Iris pigment epithelial cell (primary cell): ENCODE data around the gene MIPOL1.
"Not testable (repeated sequence)": the region's sequence is repeated elsewhere in the genome, so short reads cannot be mapped to it uniquely, and the experiment has no call there.

Source experiments
- DNase-seq: peaks from one replicate; pipeline ENCODE4 v3.0.0-alpha.2; 2011; ENCODE audit warnings: low read depth

Gene MIPOL1

GRCh38 chr14:37285220-37285619, 87.5 kb downstream of the MIPOL1 start:
- no peak for DNase-seq

DNA sequence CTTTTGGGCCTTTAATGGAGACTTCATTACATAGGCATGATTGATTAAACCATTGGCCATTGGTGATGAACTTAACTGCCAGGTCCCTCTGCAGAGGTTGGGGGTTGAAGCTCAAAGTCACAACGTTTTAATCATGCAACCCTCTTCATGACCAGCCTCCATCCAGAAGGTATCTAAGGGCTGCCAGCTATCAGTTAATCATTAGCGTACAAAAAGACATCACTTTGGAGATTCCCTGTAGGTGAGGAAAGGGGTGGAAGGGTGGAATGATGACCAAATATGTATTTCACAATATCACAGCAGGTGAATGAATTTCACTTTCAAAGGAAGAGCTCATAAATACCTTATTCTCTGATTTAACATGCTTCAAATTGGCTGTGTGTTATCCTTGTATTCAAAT, 92.0 kb downstream of the MIPOL1 start:
- DNase-seq, result no peak

DNA sequence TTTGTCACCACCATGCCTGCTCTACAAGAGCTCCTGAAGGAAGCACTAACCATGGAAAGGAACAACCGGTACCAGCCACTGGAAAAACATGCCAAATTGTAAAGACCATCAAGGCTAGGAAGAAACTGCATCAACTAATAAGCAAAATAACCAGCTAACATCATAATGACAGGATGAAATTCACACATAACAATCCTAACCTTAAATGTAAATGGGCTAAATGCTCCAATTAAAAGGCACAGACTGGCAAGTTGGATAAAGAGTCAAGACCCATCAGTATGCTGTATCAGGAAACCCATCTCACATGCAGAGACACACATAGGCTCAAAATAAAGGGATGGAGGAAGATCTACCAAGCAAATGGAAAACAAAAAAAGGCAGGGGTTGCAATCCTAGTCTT, 97.5 kb downstream of the MIPOL1 start:
- not testable (repeated sequence) for DNase-seq

- no peak for DNase-seq
These were observed 113.5 kb downstream of the MIPOL1 start for GRCh38 chr14:37311252-37311651.

DNA sequence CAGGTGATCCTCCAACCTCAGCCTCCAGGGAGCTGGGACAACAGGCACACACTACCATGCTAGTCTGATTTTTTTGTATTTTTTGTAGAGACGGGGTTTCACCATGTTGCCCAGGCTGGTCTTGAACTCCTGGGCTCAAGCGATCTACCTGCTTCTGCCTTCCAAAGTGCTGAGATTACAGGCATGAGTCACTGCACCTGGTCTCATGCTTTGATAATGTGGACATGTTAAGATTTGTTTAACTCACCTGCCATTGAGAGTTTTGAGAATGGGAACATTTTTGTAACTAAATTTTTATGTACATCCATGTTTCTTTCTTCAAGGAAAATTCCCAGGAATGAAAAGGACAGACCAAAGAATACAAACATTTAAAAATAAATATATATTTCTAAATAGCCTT, 121.2 kb downstream of the MIPOL1 start:
- no peak for DNase-seq

DNA sequence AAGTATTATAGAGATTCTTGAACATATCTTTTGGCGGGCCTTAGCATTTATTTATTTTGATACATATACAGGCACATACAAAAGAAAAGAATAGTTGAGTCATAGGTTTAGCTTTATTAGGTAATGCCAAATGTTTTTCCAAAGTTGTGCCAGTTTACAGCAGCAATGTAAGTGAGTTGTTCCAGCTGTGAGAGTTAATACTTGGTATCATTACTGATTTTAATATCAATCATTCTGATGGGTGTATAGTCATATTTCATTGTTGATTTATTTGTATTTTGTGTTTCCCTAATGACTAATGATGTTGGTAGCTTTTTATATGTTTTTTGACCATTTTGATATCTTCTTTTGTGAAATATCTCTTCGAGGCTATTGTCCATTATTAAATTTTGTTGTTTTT, 122.4 kb downstream of the MIPOL1 start:
- DNase-seq, result no peak

DNA sequence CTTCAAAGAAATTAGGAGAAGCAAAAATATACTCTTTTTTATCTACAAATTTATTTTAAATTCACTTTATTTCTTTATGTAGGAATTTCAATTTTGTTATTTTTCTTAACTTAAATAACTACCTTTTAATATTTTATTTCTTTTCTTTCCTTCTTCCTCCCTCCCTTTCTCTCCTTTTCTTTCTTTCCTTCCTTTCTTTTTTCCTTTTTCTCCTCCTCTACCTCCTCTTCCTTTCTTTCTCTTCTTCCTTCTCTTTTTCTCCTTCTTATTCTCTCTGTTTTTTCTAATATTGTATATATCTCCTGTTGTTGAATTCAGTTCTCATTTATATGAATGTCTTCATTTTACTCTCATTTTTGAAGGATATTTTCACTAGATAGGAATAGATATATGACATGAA, 127.6 kb downstream of the MIPOL1 start:
- DNase-seq, result no peak

DNA sequence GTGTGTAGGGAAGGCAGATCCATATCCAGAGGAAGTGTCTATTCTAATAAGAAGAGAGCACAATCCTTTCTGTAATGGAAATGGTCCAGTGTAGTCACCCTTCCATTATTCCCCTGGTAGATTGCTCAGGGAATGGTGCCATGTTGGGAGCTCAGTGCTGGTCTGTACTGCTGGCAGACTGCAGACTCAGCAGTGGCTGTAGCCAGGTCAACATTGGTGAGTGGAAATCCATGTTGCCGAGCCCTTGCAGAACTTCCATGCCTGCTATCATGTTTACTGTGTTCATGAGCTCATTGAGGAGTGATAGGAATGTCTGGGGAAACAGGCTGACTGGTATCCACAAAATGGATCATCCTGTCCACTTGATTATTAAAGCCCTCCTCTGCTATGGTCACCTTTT, 128.7 kb downstream of the MIPOL1 start:
- no peak for DNase-seq

DNA sequence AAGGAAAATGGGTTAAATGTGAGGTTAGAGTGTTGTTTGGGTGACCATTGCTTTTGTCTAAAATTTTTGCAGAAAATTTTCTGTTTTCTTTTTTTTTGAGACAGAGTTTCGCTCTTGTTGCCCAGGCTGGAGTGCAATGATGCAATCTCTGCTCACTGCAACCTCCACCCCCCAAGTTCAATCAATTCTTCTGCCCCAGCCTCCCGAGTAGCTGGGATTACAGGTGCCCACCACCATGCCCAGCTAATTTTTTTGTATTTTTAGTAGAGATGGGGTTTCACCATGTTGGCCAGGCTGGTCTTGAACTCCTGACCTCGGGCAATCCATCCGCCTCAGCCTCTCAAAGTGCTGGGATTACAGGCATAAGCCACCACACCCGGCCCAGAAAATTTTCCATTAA, 130.2 kb downstream of the MIPOL1 start:
- DNase-seq, result not testable (repeated sequence)

DNA sequence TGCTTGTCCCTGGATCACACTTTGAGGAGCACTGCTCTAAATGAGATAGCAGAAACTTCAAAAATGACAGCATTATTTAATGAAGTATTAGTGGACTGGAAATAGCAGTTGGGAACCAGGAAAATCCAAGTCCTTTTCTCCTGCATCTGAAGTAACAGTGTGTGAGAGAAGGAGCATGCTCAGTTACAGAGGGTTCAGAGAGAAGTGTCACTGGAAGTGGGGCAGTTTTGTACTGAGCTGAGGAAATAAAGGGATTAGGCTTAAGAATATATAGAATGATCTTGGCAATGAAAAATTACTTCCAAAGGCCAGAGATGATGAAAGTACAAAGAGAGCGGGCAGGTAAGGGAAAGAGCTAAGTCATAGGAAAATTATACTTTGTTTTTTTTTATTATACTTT, 130.9 kb downstream of the MIPOL1 start:
- no peak for DNase-seq

DNA sequence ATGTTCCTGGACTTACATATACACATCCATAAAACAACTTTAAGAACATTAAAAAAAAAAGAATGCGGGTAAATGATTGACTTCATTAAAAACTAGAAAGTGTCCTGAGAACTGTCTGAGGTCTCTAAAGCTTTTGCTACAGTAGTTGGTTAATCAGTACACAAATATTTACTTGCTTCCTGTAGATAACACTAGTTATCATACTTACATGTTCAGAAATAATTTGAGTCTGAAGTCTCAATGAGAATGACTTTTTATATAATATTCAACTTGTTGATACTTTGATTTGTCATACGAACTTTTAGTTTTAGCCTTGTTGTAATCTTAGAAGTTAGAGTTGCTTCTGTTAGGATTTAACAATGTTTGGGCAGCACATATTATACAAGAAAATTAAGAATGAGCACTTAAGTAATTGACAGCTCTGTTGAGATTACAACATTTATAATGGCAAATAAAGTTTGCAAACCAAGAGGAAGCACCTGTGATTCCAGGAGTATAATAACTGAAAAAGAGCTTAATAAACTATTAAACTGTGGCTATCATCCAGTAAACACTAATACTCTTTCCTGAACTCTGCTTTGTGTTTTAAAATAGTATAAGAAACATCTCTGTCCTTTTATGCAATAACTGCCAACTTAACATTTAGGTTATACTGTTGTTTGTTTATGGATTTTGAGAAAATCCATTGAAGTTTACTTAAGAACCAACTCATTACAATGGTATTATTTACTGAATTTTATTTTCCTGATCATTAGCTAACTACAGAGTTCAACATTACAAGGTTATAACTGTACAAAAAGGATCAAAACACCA, 131.7 kb downstream of the MIPOL1 start:
- DNase-seq, result no peak

GRCh38 chr14:37330910-37331309, 133.2 kb downstream of the MIPOL1 start:
- no peak for DNase-seq

GRCh38 chr14:37340353-37340752, 142.6 kb downstream of the MIPOL1 start:
- no peak for DNase-seq

GRCh38 chr14:37343307-37344094, 145.8 kb downstream of the MIPOL1 start:
- DNase-seq, result peak; percentile 15

DNA sequence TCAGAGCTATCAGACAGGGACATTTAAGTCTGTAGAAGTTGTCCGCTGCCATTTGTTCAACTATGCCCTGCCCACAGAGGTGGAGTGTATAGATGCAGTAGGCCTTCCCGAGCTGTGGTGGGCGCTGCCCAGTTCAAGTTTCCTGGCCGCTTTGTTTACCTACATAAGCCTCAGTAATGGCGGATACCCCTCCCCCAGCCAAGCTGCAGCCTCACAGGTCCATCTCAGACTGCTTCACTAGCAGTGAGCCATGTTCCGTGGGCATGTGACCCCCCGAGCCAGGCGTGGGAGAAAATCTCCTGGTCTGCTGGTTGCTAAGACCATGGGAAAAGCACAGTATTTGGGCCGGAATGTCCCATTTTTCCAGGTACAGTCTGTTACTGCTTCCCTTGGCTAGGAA, 165.9 kb downstream of the MIPOL1 start:
- no peak for DNase-seq

- no peak for DNase-seq
These were observed 171.7 kb downstream of the MIPOL1 start for GRCh38 chr14:37369425-37369824.

DNA sequence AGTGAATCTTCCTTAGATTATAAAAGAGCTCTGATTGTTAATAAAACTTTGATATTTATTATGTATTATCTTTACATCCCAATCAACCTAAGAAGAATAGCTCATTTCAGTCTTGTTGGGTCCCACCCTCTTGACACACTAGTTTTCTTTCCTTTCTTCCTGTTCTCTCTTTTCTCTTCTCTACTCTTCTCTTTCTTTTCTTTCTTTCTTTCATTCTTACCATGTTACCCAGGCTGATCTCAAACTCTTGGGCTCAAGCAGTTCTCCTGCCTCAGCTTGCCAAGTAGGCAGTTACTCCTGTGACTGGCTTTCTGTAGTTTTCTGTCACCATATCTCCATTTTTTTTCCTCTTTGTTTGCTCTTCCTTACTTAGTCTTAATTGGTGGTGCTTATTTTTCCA, 177.8 kb downstream of the MIPOL1 start:
- no peak for DNase-seq

GRCh38 chr14:37376944-37377609, 179.3 kb downstream of the MIPOL1 start:
- DNase-seq, result no peak

DNA sequence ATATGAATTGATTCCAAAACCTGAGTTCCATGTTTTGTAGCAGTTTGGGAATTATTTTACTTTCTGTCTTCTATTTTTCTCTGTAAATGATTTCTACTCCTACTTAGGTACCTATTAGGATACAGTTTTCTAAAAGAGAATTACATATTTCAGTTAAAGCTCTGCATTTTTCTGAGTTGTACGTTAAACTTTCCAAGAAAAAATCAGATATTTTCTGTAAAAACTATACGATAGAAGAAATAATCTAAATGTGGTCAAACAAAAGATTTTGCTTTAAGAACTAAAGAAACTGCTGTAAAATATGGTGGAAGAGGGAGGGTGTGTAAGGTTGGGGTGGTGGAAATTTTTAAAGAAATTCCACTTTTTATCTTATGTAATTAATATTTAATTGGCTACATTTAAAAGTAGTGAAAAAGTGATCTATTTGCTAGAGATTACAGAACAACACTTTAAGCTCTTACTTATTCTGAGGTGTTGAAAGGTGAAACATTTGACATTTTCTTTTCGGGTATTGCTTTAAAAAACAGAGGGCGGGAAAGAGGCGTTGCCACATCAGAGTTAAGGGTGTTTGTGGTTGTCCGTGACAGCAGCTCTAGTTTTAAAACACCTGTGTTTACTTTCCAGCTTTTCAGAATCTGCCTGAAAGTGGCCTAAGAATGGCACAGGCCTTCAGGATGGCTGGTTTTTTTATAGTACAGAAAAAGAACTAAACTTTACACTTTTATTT, 187.3 kb downstream of the MIPOL1 start:
- DNase-seq, result no peak

GRCh38 chr14:37397157-37397940, 199.6 kb downstream of the MIPOL1 start:
- DNase-seq, result not testable (repeated sequence)

DNA sequence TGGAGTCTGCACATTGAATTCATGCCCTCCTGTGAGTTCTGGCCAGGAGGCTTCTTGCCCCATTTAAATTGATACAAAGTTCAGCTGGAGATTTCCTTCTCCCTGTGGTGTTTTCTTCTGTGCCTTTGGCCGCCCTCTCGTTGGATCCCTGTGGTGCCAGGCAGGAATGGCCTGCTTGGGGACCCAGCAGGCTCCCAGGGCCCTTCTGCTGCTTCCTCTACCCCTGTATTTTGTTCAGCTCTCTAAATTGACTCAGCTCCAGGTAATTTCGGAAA, 200.1 kb downstream of the MIPOL1 start:
- DNase-seq, result no peak

DNA sequence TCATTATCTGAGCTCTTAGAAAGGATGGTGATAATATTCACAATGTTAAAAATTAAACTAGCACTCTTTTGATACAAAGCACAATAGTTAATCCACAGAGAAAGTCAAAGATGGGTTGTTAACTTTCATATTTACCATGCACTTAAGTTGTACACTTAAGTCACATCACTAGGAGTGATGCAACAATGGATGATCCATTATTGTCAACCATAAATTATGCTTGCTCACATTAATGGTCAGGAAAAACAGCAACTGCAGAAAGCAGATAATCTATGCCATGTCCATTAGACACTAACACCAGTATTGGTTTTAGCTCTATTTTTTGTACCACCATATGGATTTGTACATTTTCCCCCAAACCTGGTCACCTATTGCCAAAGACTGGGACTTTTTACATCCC, 201.8 kb downstream of the MIPOL1 start:
- DNase-seq, result no peak
